NCI-H1048 (cell line): ENCODE results near the gene SEMA4A.
"Not testable (repeated sequence)": the region's sequence is repeated elsewhere in the genome, so short reads cannot be mapped to it uniquely, and the experiment has no call there.

Experiments
- DNase-seq: peaks from one replicate; lab custom pipeline; 2025; lab: John Stamatoyannopoulos, UW

The SEMA4A gene

GRCh38 chr1:156119503-156120209, 33.7 kb upstream of the SEMA4A start:
- DNase-seq: no peak

- no peak for DNase-seq
Measured at GRCh38 chr1:156120318-156120717, 33.1 kb upstream of the SEMA4A start.

- not testable (repeated sequence) for DNase-seq
Measured at GRCh38 chr1:156121005-156121404, 32.4 kb upstream of the SEMA4A start.

- DNase-seq: no peak
Measured at GRCh38 chr1:156121457-156121856, 31.9 kb upstream of the SEMA4A start.

GRCh38 chr1:156122086-156122485, 31.3 kb upstream of the SEMA4A start:
- no peak for DNase-seq

GRCh38 chr1:156122519-156123355, 30.6 kb upstream of the SEMA4A start:
- no peak for DNase-seq

- DNase-seq: peak; percentile 60
Measured at GRCh38 chr1:156123356-156124196, 29.8 kb upstream of the SEMA4A start.

GRCh38 chr1:156124557-156125483, 28.6 kb upstream of the SEMA4A start:
- no peak for DNase-seq

- DNase-seq: not testable (repeated sequence)
Measured at GRCh38 chr1:156125544-156125943, 27.8 kb upstream of the SEMA4A start.

GRCh38 chr1:156126043-156126629, 27.2 kb upstream of the SEMA4A start:
- DNase-seq: no peak

GRCh38 chr1:156126630-156127534, 26.5 kb upstream of the SEMA4A start:
- DNase-seq: no peak

GRCh38 chr1:156128308-156128653, 25.1 kb upstream of the SEMA4A start:
- DNase-seq: no peak

GRCh38 chr1:156128654-156129597, 24.5 kb upstream of the SEMA4A start:
- no peak for DNase-seq

GRCh38 chr1:156129687-156130577, 23.5 kb upstream of the SEMA4A start:
- peak; percentile 91 for DNase-seq

- no peak for DNase-seq
Measured at GRCh38 chr1:156130578-156130942, 22.8 kb upstream of the SEMA4A start.

- no peak for DNase-seq
Measured at GRCh38 chr1:156134716-156135435, 18.5 kb upstream of the SEMA4A start.
